SU-DHL-6 (cell line): ENCODE data around the gene EPM2AIP1.

Experiments used
- EZH2phosphoT487 ChIP-seq: fragments of 200-600 bp; sonication (generic), shearing (Covaris generic); conservative IDR thresholded peaks from 2 replicates; pipeline ENCODE4 v1.6.1; 2018; ENCODE audit warnings: mild to moderate bottlenecking, antibody characterized with exemption, low read length, moderate library complexity, mixed read lengths
- TF ChIP-seq, protein P1 (sequence below): fragments of 200-600 bp; sonication (generic); IDR thresholded peaks from one replicate; pipeline ENCODE4 v1.5.1; 2017; ENCODE audit warnings: antibody characterized with exemption, mild to moderate bottlenecking, low read length, moderate library complexity; ENCODE audit not compliant: insufficient read depth, poor library complexity, severe bottlenecking

GRCh38 chr3:36943601-36944000, 49.3 kb downstream of the EPM2AIP1 start:
- TF ChIP-seq, protein P1, sequence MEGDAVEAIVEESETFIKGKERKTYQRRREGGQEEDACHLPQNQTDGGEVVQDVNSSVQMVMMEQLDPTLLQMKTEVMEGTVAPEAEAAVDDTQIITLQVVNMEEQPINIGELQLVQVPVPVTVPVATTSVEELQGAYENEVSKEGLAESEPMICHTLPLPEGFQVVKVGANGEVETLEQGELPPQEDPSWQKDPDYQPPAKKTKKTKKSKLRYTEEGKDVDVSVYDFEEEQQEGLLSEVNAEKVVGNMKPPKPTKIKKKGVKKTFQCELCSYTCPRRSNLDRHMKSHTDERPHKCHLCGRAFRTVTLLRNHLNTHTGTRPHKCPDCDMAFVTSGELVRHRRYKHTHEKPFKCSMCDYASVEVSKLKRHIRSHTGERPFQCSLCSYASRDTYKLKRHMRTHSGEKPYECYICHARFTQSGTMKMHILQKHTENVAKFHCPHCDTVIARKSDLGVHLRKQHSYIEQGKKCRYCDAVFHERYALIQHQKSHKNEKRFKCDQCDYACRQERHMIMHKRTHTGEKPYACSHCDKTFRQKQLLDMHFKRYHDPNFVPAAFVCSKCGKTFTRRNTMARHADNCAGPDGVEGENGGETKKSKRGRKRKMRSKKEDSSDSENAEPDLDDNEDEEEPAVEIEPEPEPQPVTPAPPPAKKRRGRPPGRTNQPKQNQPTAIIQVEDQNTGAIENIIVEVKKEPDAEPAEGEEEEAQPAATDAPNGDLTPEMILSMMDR, result no peak
- no peak for TF ChIP-seq EZH2phosphoT487
